ENCODE data around the gene DNAI2. TPM values are rescaled to one million over a fixed set of nuclear protein-coding genes. Genes with fewer than 3 reads are reported as not detected.

DNAI2 gene
- total RNA-seq, 1 donor from 2014 or later = not detected

DNA sequence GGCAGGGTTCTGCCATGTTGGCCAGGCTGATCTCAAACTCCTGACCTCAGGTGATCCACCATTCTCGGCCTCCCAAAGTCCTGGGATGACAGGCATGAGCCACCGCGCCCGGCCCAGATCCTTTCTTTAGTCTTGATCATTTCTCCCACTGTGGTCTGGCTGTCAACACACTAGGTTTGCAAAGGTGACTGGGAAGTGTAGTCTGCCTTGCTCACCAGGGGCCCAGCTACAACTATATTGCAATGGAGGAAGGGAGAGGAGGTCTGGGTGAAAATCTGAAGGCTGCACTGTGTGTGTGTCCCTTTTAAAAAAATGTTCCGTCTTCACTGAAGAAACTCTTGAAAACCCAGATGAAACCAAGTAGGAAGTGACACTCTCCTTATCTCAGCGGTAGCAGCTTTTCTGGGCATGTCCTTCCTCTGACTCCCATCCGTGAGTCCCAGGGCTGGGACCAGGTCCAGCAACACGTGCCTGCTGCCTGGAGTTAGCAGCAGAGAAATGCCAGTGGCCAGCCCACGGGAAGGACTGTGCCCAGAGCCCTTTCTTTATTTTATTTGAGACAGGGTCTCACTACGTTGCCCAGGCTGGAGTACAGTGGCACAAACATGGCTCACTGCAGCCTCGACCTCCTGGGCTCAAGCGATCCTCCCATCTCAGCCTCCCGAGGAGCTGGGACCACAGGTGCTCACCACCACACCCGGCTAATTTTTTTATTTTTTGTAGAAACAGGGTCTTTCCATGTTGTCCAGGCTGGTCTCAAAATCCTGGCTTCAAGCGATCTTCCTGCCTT lies 34.1 kb downstream of the DNAI2 start:
- DNase-seq (ENCODE audit: low read depth, low spot score) = no peak
- TF ChIP-seq CTCF (conservative IDR thresholded peaks at IDR 0.05) = no peak
- Mint-ChIP-seq H3K27me3 (ENCODE audit: low read depth) (no peaks in the 10 kb centered on the region), H3K4me3 (no peak overlapping the region), H3K36me3 (ENCODE audit: low read depth) (no peaks in the 10 kb centered on the region), H3K9me3 (no peaks in the 10 kb centered on the region), H3K27ac (ENCODE audit: unreplicated experiment) (no peak overlapping the region), H3K4me1 (no peaks in the 10 kb centered on the region)

DNA sequence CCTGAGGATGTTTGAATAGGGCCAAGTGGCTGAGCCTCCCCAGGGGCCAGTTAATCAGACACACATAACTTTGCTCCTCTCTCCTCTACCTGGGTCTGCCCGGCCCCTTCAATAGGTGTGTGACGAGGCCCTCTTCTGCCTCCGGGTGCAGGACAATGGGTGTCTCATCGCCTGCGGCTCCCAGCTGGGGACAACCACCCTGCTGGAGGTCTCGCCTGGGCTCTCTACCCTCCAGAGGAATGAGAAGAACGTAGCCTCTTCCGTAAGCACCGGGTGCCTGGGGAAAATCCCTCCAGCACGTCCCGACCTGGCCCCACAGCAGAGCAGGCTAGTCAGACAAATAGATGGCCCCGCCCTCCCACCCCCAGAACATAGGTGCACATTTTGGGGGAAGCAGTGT lies 35.9 kb downstream of the DNAI2 start:
- Mint-ChIP-seq H3K4me3 (no peak overlapping the region), H3K27me3 (ENCODE audit: low read depth) (no peaks in the 10 kb centered on the region), H3K27ac (ENCODE audit: unreplicated experiment) (no peak overlapping the region), H3K9me3 (no peaks in the 10 kb centered on the region), H3K4me1 (no peaks in the 10 kb centered on the region), H3K36me3 (ENCODE audit: low read depth) (no peaks in the 10 kb centered on the region)
- DNase-seq (ENCODE audit: low read depth, low spot score) = no peak
- TF ChIP-seq CTCF (conservative IDR thresholded peaks at IDR 0.05) = no peak

GRCh38 chr17:74314877-74315276 lies 40.8 kb downstream of the DNAI2 start:
- no peak for TF ChIP-seq CTCF (conservative IDR thresholded peaks at IDR 0.05)
- no peak for DNase-seq (ENCODE audit: low read depth, low spot score)
- Mint-ChIP-seq H3K4me3 (no peak overlapping the region), H3K36me3 (ENCODE audit: low read depth) (no peaks in the 10 kb centered on the region), H3K4me1 (no peaks in the 10 kb centered on the region), H3K9me3 (no peaks in the 10 kb centered on the region), H3K27me3 (ENCODE audit: low read depth) (no peaks in the 10 kb centered on the region), H3K27ac (ENCODE audit: unreplicated experiment) (no peak overlapping the region)

GRCh38 chr17:74316220-74316619 lies 42.2 kb downstream of the DNAI2 start:
- no peaks in the 10 kb centered on the region for H3K4me1 Mint-ChIP-seq
- DNase-seq (ENCODE audit: low read depth, low spot score) = no peak
- H3K27me3 Mint-ChIP-seq (ENCODE audit: low read depth) = peaks cover 3% of the 10 kb centered on the region
- no peak overlapping the region for H3K27ac Mint-ChIP-seq (ENCODE audit: unreplicated experiment)
- TF ChIP-seq CTCF (conservative IDR thresholded peaks at IDR 0.05) = no peak
- no peaks in the 10 kb centered on the region for H3K9me3 Mint-ChIP-seq
- no peaks in the 10 kb centered on the region for H3K36me3 Mint-ChIP-seq (ENCODE audit: low read depth)
- no peak overlapping the region for H3K4me3 Mint-ChIP-seq

- no peaks in the 10 kb centered on the region for H3K4me1 Mint-ChIP-seq
These were observed 43.0 kb downstream of the DNAI2 start for GRCh38 chr17:74317071-74317470.

More at GRCh38 chr17:74317071-74317470, 43.0 kb downstream of the DNAI2 start:
- TF ChIP-seq CTCF (conservative IDR thresholded peaks at IDR 0.05) = no peak
- no peaks in the 10 kb centered on the region for H3K36me3 Mint-ChIP-seq (ENCODE audit: low read depth)
- H3K9me3 Mint-ChIP-seq = no peaks in the 10 kb centered on the region
- H3K27ac Mint-ChIP-seq (ENCODE audit: unreplicated experiment) = no peak overlapping the region
- peaks cover 5% of the 10 kb centered on the region for H3K27me3 Mint-ChIP-seq (ENCODE audit: low read depth)
- no peak for DNase-seq (ENCODE audit: low read depth, low spot score)
- no peak overlapping the region for H3K4me3 Mint-ChIP-seq
